ENCODE measurements around the gene SLC38A8.

The SLC38A8 gene

DNA sequence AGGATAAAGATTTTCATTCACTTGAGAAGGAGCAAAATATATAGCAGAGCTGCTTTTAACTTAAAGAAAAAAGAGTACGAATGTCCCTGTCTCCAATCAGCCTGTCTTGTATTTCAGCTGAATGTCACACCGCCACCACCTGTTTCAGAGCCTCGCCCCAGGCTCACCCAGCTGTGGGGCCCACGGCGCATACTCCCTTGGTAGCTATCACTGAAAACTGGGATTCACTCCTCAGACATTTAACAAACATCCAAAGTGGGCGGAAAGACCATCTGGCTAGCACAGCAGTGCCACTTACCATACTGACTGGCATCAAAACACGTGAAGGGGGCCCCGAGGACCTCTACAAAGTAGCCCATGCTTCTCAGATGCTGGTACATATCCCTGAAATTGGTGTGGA lies 25.4 kb upstream of the SLC38A8 start:
- DNase-seq, result no peak

DNA sequence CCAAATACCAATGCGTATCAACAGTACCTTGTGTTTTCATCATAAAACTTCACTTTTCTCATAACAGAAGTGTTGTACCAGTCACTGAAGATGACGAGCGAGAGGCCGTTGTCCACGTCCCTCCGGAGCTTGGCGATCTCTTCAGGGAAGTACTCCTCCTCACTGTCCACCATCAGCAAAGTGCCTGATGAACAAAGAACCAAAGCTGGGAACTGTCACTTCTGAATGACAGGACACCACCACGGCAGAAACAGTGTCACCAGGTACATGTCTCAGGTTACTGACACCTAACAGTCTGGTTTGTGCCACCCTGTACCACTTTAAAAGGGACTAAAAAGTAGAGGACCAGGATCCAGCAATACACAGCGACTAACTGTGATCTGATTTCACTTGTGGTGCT lies 25.0 kb upstream of the SLC38A8 start:
- no peak for DNase-seq

DNA sequence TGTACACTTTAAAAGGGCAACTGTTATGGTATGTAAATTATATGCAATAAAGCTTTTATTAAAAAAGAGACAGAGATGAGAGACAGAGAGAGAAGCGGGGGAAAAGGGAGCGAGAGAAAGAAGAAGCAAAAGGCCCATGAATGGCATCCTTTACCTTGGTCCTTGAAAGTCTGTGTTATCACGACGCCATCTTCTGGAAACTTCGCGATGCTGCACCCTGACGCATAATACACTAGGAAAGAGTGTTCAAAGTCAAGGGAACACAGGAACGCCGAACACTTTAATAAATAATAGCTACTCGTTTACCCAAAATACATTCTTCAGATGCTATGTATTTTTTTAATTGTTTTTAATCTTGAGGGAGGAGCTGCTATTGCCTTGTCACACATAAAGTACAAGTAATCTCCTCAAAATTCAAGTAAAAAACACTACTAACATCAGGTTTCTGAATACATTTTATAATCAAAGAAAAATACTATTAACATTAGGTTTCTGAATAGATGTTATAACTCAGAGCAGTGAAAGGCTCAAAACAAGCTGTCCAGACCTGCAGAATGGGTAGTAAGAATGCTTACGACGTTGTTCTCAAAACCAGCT lies 23.0 kb upstream of the SLC38A8 start:
- no peak for DNase-seq

DNA sequence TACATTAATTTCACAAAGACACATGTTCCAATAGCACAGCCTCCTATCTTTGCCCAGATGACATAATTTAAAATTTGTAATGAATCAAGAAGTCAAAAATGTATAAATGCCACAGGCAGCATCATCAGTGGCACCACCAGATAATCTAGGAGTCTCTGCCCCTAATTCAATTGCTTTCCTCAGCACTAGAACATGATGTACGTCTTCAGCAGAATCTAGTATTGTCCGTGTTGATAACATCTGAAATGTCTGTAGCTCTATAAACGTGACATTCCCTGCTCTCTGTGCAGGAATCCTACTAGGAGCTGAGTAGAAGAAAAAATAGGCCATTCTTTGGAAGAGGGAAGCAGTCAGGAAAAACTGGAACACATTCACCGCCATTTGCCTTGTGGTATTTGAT lies 21.4 kb upstream of the SLC38A8 start:
- no peak for DNase-seq

DNA sequence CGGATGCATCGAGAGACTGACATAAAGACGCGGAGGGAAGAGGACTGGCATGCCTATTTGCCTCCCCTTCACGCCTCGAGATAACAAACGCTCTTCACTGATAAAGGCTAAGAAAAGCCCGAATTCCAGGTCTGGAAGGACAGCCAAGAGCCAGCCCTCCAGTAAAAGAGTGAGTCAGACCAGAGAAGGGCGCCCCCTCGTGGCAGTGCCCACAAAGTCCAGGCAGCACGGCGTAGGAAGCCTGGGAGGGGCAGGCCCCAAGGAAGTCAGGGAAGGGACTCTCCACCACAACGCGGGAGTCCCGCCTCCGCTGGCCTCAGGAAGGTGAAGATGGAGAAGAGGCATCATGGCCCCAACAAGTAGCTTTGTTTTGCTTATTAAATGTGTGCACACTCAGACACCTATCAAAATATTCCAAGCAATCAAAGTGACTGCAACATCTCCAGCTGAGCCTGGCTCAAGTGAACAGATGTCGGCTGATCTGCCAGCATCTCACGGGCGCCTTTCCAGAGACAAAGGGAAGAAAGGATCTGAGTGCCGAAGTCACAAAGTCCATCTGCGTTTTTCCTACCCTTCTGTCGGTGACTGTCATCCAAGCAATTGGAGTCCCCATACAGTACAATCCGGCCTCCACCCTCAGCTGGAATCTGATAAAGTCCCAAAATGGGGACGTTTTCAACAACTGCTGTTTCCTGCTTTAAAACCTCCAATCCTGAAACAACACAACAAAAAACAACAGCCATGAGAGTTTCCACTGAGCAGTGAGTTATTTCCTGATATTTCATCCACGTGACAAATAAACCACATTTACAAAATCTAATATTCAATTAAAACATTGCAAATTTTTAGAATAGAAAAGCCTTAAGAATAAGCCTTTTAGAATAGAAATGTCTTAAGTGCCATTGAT lies 20.4 kb upstream of the SLC38A8 start:
- peak; percentile 31 for DNase-seq

DNA sequence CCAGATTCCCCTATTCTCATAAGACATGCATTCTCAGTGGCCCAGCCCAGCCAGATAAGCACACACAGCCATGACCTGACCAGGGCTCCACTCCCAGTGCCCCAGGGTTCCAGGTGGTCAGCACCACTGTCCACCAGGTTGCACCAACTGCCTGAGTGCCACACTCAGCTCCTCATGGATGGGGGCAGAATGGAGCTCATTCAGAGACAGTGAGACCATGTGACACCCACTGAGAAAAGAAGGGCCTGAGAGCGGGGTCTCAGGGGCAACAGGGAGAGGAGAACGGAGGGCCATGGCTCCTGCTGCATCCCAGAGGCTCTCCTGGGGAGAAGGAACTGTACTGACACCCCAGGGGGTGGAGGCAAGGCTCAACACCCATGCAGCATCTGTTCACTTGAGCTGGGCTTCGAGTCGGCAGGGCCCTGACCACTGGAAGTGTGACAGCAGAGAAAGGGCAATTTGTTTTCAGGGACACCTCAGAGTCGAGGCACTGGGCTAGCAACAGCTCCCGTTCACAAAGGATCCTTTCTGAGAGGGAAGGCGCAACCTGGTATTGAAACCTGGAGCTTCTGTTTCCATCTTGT lies 18.7 kb upstream of the SLC38A8 start:
- DNase-seq, result no peak

DNA sequence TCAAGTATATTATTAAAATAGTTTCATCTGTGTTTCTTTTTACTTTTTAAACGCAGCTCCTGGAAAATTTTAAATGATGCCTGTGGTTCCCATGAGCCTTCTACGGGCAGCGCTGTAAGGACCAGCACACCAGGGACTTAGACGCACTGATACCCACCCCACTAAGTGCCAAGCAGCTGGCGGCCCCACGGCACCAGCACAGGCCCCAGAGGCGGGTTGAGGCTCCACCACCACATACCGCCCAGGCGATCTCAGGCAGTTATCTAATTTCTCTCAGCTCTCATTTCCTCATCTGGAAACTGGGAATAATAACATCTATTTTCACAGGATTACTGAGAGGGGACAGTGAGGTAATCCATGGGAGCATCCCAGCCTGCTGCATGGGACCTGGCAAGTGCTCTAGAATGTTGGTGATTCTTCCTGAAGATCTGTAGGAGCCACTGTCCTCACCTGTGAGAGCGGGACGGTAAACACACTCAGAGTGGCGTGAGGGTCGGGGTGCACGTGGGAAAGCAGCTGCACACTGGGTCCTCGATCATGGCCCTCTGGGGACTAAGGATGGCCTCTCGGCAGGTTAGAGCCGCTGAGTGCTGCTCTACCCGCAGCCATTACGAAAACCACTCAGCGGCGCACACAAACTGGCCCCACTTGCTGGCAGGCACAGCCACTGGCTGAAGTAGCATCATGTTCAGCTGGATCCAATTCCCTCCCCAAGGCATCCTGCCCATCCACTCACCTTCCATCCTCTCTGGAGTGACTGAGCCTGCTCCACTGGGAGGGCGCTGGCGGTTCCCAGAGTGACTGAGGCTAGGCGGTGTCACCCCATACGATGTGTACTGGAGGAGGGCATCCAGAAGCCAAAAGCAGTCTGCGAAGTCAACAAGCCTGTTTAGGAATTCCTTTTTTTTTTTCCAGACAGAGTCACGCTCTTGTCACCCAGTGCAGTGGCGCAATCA lies 17.6 kb upstream of the SLC38A8 start:
- no peak for DNase-seq

DNA sequence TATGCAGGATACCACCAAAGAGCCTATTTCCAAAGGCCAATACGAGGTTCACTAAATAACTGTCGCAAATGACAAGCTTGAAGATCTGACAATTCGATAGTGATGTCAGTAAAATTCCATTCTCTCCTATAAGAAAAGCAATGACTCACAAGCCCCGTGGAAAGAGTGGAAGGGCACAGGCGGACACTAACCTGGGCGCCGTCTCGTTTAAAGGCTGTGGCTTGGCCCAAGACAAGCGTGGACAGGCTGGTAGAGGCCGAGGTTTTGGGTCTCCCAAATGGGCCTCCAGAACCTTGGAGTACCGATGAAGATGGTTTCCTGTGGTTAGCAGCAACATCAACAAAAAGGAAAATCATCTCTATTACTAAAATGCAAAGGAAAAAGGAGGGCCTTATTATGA lies 16.5 kb upstream of the SLC38A8 start:
- no peak for DNase-seq

DNA sequence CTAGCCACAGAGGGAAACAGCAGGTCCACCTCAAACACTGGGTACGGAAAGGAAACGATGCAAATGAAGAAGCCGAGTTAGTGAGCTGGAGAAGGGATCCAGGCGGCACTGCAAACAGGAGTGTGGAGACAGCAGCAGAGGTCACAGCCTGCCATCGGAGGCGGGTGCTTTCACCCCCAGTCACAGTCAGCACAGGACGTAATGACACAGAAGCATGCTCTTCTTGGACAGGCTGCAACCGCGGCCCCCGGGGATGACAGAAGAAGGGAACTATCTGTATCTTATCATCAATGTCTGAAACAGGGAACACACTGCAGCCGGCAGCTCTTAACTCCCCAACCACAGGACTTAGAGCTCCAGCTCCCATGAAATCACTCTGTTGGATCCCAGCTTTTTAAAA lies 16.1 kb upstream of the SLC38A8 start:
- DNase-seq, result no peak

DNA sequence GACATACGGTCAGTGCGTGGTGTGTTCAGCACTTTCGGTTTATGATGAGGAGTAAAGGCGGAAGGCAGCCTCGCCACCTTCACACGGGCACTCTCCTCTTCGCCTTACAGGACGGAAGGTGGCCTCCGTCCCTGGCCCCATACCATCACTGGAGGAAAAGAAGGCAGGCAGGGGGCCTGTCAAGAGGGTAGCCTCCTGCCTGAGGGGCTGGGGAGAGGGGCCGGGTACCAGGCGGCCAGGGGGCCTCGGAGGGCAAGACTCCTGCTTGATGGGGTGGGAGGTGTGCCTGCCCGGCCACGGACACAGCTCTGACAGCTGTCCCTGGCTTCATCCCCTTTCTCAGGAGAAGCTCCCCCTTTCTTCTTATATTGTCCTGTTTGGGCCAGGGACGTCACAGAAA lies 15.6 kb upstream of the SLC38A8 start:
- no peak for DNase-seq

DNA sequence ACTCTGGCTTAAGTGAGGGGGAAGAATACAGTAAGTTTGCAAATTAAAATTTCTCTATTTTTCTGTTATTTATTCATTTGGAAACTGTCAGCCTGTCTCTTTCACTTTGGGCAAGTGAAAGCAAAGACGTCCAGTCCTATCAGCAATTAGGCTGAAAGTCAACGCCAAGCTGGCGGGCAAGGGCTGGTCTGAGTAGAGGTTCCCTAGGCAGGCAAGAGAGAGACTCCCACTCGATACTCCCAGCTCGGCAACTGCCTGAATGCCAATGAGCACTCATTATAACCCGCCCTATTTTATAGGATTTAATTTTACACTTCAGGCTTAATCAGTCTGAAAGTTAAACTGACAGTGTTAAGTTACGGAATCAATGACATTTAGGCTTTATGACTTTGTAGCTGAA lies 14.3 kb upstream of the SLC38A8 start:
- no peak for DNase-seq

DNA sequence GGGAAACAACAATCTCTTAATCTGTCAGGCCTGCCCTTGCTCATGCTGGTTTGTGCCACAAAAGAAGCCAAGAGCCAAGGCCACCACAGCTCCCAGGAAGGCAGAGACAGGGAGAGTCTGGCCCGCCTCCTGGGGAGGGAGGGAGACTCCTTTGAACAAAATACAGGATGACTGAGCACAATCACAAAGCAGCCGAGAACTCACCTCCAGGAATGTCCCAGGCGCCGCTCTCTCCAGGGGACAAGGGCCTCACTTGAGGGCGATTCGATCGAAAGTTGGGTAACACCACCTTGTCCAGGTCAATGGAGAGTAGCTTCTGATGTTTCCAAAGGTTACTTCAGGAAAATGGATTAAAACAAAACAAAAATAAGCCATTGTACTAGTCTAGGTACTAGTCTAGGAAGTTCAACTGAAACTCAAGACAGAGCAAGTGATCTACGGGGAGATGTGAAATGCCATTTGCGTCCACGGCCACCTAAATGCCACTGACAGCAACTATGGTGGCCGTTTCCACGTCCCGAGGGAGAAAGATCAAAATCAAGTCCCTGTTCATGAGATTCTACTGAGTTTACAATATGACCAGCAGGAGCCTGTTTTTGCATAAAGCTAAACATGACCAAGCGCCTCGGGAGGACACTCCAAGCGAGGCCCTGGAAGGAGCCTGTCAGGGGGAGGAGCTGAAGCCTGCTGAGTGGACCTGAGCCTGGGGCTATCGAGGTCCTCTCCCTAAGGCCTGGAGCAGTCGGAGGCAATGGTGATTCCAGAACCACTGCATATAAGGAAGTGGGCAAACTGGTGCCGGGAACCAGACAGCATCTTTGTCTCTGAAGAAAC lies 13.4 kb upstream of the SLC38A8 start:
- DNase-seq, result no peak

DNA sequence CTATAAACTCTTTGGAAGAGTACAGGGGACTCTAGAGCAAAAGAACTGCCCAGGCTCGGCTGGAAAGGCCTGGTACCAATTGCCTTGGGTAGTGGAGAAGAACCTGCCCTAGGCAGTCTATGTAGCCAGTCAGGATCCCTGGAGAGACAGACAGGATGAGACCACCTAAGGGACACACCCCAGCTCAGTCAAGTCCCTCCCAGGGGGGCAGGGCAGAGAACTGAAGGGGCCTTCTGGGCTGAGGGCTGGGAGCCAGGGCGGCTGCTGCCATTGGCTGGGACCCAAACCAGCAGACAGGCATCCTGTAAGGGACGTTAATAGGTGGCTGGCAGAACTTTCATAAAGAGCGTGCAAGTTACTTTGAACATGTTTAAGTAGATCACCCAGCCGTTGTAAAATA lies 12.8 kb upstream of the SLC38A8 start:
- no peak for DNase-seq

DNA sequence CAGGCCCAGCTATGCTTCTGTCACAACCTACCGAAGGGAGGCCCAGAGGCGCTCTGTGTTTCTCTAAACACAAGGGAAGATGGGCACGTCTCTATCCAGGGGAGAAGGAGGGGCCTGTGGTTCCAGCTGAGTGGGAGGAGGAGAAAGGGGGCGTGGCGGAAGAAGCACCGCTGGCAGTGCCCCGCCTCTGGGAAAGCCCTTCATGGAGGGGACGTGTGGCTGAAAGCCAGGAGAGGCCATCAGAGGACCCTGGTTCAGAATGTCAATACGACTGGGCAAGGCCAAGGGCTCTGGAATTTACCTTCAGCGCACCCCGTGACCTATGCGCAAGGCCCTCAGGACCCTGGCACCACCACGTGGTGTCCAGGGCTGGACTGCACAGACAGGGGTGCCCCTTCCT lies 12.3 kb upstream of the SLC38A8 start:
- DNase-seq, result no peak

DNA sequence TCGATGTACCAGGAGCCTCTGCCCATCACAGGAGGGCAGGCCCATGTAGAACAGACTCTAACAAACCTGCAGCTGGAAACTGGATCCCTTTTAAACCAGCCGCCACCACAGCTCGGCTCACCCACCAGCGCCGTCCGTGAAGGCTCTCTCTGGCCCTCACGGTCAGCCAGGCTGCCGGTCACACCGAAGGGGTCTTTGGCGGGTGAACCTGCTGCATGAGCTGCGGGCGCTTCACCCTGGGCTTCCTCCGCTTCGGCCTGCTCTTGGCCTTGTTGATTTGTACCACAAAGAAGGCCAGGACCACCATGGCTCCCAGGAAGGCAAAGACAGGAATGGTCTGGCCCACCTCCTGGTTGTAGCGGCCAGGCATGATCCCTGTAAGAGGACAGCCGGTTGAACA lies 11.7 kb upstream of the SLC38A8 start:
- DNase-seq, result no peak

DNA sequence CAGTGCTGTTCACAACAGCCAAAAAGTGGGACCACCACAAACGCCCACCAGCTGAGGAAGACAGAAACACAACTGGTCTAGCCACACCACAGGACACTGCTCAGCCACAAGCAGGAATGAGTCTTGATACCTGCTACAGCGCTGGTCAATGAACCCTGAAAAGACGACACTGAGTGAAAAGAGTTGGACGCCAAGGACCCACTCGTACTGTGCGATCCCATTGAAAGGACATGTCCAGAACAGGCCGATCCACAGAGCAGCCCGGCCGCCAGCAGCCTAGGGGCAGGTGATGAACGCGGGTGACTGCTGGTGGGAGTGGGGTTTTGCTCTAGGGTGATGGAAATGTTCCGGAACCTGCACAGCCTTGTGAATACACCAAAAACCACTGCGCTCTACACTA lies 10.6 kb upstream of the SLC38A8 start:
- no peak for DNase-seq

DNA sequence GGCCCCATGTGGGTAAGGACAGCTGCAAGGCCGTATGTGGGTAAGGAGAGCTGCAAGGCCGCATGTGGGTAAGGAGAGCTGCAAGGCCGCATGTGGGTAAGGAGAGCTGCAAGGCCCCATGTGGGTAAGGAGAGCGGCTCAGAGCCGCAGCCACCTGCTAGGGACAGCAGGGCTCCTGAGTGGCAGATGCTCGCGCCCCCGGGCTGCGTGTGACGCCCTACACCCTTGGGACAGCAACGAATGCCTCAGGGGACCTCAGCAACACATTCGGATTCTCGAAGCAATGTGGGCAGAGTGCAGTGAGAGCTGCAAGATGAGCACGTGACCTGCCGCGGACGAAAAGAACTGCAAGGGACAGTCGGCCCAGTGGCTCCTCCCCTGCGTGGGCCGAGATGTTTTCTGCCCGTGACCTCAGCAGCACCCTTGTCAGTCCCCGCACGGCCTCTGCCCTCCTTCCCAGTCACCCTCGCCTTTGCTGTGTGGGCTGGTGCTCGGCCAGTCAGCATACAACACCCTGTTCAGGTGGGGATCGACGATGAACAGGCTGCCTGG lies 9.6 kb upstream of the SLC38A8 start:
- no peak for DNase-seq

DNA sequence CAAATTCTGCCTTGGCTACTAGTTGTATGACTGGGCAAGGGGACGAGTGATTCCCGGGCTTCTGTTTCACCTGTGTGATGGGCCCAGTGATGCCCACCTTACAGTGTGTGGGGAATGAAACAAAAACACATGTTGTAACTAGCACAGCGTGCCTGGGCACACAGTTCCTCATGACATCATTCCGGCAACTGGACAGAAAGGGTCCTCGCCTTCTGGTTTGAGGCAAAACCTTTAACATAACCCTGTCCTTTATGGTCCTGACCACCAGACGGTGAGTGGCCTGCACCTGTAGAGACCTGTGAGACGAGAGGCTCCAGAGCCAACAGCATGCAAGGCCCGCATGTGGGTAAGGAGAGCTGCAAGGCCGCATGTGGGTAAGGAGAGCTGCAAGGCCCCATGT lies 7.7 kb upstream of the SLC38A8 start:
- DNase-seq, result no peak

DNA sequence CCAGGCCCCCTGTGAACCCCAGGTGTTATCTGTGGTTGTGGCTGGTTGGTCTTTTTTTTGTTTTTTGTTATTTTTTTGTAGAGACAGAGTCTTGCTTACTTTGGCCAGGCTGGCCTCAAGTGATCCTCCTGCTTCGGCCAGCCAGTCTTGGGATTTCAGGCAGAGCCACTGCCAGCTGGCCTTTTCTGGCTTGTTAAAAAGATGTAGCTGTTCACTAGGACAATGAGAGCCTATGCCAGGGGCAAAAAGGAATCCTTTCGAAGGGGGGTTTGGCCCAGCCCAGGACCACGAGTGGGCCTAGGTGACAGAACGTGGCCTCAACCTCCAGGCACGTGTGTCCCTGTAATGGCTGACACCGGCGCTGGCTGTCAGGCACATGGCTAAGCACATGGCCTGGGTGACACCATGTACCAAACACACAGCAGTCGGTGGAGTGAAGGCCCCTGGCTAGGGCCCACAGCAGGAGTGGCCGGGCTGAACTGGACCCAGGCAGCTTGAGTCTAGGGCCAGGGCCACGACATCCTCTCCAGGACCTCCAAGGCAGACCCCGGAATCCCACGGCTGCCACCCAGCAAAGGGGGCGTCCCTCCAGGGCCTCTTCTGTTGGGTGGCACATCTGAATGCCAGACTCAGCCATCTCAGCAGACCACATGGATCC lies 6.9 kb upstream of the SLC38A8 start:
- DNase-seq, result no peak

DNA sequence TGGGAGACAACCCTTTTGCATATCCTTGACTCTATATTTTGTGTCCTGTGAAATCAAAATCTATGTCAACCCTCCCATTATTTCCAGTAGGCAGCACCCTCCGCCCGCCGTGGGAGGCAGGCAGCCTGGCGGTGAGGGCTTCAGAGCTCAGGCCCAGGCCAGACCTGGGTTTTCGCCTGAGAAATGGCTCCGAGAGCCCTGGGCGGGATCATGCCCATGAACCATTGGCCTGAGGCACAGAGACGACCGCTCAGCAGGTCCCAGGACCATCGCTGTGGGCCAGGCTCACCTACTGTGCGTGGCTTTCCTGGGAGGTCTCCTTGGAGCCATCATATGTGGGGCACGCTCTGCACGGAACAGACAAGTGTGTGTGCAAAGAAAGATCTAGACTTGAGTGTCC lies 6.3 kb upstream of the SLC38A8 start:
- DNase-seq, result no peak

DNA sequence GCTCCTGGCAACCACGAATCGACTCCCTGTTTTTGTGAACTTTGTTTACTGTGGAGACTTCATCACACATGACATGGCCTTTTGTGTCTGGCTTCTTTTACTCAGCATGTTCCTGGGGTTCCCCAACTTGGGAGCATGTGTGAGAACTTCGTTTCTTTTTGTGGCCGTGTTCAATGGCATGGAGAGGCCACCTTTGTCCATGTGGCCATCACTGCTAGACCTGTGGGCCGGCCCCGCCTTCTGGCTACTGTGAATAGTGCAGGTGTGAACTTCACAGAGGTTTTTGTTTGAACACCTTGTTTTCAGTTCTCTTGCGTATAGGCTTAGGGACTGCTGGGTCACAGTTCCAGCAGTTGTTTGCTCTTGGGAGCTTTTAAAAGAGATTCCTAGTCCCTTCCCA lies 5.7 kb upstream of the SLC38A8 start:
- no peak for DNase-seq
